BE2C (cell line): ENCODE data around the gene NTRK3.

Experiments
- DNase-seq: peaks from one replicate; pipeline ENCODE4 v3.0.0-alpha.2; 2020
- H3K27me3 ChIP-seq: fragments of 250-450 bp; sonication (Bioruptor Pico); 2 replicates; pipeline ENCODE4 v1.5.1; 2020; ENCODE audit warnings: mild to moderate bottlenecking
- H3K36me3 ChIP-seq: fragments of 250-450 bp; sonication (Bioruptor Pico); 2 replicates; pipeline ENCODE4 v1.5.1; 2020; ENCODE audit warnings: mild to moderate bottlenecking
- H3K4me1 ChIP-seq: fragments of 250-450 bp; sonication (Bioruptor Pico); 2 replicates; pipeline ENCODE4 v1.5.1; 2020
- H3K4me3 ChIP-seq: 2 replicates; pipeline ENCODE4 v1.5.1; 2011; ENCODE audit warnings: low read depth, low read length
- H3K9me3 ChIP-seq: fragments of 250-450 bp; sonication (Bioruptor Pico); 2 replicates; pipeline ENCODE4 v1.5.1; 2020
- TF ChIP-seq, protein P1 (sequence below): IDR thresholded peaks from 2 replicates; pipeline ENCODE4 v1.5.1; 2012; ENCODE audit warnings: mild to moderate bottlenecking, low read depth, low read length

The NTRK3 gene

DNA sequence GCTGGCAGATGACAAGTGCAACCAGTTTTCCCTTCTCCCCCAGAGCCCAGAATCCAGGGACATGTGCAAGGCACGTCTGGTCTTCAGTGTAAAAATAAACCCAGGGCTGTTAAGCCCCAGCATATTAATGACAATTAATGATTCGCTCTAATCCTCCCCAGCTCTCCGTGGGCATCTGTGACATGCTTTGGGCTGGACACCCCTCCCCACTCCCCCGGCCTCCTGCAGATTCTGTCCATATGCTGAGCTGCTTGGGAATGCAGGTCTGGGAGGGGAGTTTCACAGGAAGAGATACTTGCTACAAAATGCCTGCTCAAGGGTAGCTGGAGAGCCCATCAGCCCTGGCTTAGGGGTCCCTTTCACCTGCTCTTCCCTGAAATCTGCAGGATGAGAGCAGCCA is 43.0 kb upstream of the NTRK3 start:
- Histone ChIP-seq H3K36me3 (no peaks in the 10 kb centered on the region), H3K4me3 (no peak overlapping the region), H3K27me3 (peaks cover 9% of the 10 kb centered on the region; the same call in 1 of the 2 replicates), H3K4me1 (no peaks in the 10 kb centered on the region), H3K9me3 (no peaks in the 10 kb centered on the region)
- DNase-seq = no peak
- TF ChIP-seq, protein P1, sequence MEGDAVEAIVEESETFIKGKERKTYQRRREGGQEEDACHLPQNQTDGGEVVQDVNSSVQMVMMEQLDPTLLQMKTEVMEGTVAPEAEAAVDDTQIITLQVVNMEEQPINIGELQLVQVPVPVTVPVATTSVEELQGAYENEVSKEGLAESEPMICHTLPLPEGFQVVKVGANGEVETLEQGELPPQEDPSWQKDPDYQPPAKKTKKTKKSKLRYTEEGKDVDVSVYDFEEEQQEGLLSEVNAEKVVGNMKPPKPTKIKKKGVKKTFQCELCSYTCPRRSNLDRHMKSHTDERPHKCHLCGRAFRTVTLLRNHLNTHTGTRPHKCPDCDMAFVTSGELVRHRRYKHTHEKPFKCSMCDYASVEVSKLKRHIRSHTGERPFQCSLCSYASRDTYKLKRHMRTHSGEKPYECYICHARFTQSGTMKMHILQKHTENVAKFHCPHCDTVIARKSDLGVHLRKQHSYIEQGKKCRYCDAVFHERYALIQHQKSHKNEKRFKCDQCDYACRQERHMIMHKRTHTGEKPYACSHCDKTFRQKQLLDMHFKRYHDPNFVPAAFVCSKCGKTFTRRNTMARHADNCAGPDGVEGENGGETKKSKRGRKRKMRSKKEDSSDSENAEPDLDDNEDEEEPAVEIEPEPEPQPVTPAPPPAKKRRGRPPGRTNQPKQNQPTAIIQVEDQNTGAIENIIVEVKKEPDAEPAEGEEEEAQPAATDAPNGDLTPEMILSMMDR = no peak

DNA sequence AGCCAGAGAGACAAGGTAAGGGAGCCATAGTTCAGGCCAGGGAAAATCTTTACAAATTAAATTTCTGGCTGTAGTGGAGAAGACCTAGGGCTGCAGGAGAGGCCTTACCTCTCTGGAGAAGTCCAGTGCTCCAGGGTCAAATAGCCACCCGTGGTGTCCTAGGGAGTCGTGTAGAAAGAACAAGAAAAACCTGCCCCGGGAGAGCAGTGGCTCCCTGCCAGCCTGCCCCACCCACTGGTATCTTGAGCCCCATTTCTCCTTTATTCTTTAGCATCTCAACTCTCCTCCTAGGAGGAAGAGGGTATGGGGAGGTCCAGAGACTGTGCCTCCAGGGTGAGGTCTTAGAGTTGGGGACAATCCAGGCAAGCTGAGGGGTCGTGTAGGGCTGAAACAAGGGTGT is 32.1 kb upstream of the NTRK3 start:
- H3K4me1 ChIP-seq = no peaks in the 10 kb centered on the region
- H3K36me3 ChIP-seq = no peaks in the 10 kb centered on the region
- peaks cover 12% of the 10 kb centered on the region for H3K27me3 ChIP-seq
- TF ChIP-seq, protein P1 = no peak
- H3K4me3 ChIP-seq = no peak overlapping the region
- H3K9me3 ChIP-seq = no peaks in the 10 kb centered on the region
- no peak for DNase-seq

DNA sequence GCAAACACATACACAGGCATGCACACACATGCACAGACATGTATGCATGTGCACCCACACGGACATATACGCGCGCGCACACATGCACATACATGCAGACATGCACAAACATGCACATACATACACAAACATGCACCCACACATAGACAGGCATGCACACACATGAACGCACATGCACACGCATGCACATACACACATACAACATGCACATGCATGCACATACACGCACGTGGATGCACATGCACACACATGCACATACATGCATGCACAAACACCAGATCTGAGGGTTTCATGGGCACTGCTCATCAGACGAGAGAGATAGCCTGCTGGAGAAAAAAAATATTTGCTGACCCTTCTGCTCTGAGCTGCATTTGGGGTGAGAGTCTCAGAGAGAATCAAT is 31.7 kb upstream of the NTRK3 start:
- TF ChIP-seq, protein P1 = no peak
- no peak for DNase-seq
- no peaks in the 10 kb centered on the region for H3K4me1 ChIP-seq

DNA sequence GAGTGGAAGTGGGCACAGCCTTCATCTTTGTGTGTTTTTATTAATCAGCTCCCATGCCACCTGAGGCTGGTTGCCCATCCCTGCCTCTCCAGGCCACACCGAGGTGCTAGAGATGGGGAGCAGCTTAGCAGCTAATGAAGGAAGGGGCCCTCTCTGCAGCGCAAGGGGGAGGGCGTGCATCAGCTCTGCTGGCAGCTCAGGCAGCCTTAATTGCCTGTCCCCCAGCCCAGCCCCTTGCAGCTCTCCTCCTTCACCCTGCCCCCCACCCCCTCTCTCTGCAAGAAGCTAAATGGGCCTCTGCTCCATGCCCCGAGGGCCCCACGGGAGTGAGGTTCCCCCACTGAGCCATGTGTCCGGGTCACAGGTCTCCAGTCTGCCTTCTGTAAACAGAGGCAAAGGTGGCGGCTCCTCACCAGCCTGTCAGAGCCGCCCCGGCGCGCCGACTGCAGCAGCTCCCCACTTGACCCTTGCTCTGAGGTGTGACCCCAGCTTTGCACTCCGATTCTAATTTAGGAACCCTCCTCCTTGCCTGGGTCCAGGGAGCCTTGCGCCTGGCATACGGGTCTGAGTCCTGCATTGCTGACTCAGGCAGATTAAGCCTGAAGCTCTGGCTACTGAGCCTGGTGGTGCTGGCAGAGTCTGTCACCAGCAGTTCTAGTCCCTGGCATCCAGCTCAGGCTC is 27.9 kb upstream of the NTRK3 start:
- Histone ChIP-seq H3K9me3 (no peaks in the 10 kb centered on the region), H3K27me3 (peaks cover 35% of the 10 kb centered on the region)
- DNase-seq = no peak

More for the DNA sequence above, 31.7 kb upstream of the NTRK3 start:
- peaks cover 17% of the 10 kb centered on the region for H3K27me3 ChIP-seq
- no peaks in the 10 kb centered on the region for H3K36me3 ChIP-seq
- H3K9me3 ChIP-seq = no peaks in the 10 kb centered on the region
- no peak overlapping the region for H3K4me3 ChIP-seq

DNA sequence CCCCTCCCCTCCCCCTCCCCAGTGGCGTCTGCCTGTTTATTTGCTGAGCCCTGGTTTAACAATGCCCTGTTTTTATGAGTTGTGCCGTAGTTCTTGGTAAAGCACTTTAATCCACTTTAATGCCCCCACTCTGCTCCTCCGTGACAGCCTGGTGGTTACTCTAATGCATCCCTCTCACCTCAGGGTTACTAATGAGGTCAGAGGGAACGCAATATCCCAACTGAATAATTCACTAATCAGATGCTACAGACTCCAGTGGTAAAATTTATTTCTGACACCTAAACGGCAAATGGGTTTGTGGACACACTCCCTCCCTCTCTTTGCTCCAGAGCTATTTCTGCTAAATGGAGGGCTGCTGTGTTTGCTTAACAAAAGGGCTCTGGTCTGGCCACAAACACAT is 26.1 kb upstream of the NTRK3 start:
- DNase-seq = no peak
- Histone ChIP-seq H3K9me3 (no peaks in the 10 kb centered on the region), H3K4me1 (no peaks in the 10 kb centered on the region), H3K4me3 (no peak overlapping the region), H3K36me3 (no peaks in the 10 kb centered on the region), H3K27me3 (peaks cover 45% of the 10 kb centered on the region)
- TF ChIP-seq, protein P1 = no peak

More for the DNA sequence above, 27.9 kb upstream of the NTRK3 start:
- TF ChIP-seq, protein P1 = no peak
- Histone ChIP-seq H3K4me3 (no peak overlapping the region), H3K4me1 (no peaks in the 10 kb centered on the region), H3K36me3 (no peaks in the 10 kb centered on the region)

DNA sequence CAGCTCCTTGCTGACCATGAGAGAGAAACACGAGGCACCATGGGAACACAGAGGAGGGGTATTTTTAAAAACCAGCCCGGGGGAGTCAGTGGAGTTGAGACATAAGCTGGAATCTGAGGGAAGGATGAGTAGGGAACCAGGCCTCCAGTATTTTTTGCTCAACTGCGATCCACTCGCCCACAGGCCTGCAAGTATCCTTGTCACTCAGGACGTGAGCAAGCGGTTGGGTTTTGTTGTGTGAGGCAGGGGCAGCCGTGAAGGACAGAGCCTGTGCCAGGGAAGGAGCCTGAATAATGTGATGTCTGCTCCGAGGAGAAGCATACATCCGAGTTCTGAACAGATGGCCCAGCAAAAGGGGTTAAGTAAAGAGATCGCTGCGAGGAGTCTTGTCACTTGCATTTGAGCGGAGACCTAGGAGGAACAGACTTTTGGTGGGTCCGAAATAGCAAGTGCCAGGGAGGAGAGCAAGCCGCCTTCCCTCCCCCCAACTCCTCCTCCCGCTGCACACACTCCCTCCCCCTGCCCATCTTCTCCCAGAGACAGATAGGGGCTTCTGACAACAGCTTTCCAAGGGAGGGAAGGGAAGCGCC is 20.4 kb upstream of the NTRK3 start:
- H3K9me3 ChIP-seq = no peaks in the 10 kb centered on the region
- no peaks in the 10 kb centered on the region for H3K36me3 ChIP-seq
- H3K4me1 ChIP-seq = no peaks in the 10 kb centered on the region
- no peak for DNase-seq
- TF ChIP-seq, protein P1 = no peak
- H3K27me3 ChIP-seq = peaks cover 32% of the 10 kb centered on the region
- no peak overlapping the region for H3K4me3 ChIP-seq
